ENCODE results near the gene RPN2.

RPN2 gene

DNA sequence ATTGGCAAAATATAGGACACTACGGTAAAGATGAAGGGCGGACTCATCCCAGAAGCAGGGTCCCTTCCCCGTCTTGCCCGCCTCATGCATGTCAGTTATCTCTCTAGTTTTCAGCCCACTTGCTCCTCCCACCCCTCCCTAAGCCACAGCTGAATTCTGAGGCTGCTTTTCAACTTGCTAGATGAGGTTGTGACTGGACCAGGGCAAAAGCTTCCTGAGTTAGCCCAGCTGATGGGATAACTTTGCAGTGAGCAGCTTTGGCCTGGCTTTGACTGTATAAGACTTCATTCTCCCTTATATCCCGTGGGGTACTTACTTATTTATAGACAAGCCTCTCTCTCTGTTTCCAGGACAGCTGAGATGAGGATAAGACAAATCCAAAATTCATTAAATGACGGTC, 59.3 kb downstream of the RPN2 start:
- Histone ChIP-seq H3K36me3 (ENCODE audit: insufficient read depth, low read length) (peaks cover 92% of the 10 kb centered on the region), H3K9me3 (ENCODE audit: low read depth, low read length) (no peaks in the 10 kb centered on the region), H3K27ac (no peak overlapping the region), H3K4me3 (no peak overlapping the region), H3K9ac (ENCODE audit: insufficient read length) (no peak overlapping the region)
- DNase-seq (ENCODE audit: low read depth, low spot score) = no peak
- TF ChIP-seq FOXP2 (optimal IDR thresholded peaks at IDR 0.05; ENCODE audit: control extremely low read depth, extremely low read length, insufficient read depth) (no peak), EZH2 (IDR thresholded peaks at IDR 0.05) (no peak), POLR2AphosphoS5 (IDR thresholded peaks at IDR 0.05; ENCODE audit: borderline replicate concordance, low read depth, low read length) (no peak)

GRCh38 chr20:37238935-37239451, 59.9 kb downstream of the RPN2 start:
- TF ChIP-seq EZH2 (IDR thresholded peaks at IDR 0.05) (no peak), FOXP2 (optimal IDR thresholded peaks at IDR 0.05; ENCODE audit: control extremely low read depth, extremely low read length, insufficient read depth) (no peak), POLR2AphosphoS5 (IDR thresholded peaks at IDR 0.05; ENCODE audit: borderline replicate concordance, low read depth, low read length) (no peak)
- H3K27ac ChIP-seq = no peak overlapping the region
- no peak for DNase-seq (ENCODE audit: low read depth, low spot score)
- no peaks in the 10 kb centered on the region for H3K9me3 ChIP-seq (ENCODE audit: low read depth, low read length)
- no peak overlapping the region for H3K9ac ChIP-seq (ENCODE audit: insufficient read length)
- peaks cover 87% of the 10 kb centered on the region for H3K36me3 ChIP-seq (ENCODE audit: insufficient read depth, low read length)
- no peak overlapping the region for H3K4me3 ChIP-seq

- Histone ChIP-seq H3K9me3 (ENCODE audit: low read depth, low read length) (no peaks in the 10 kb centered on the region), H3K36me3 (ENCODE audit: insufficient read depth, low read length) (peaks cover 73% of the 10 kb centered on the region), H3K9ac (ENCODE audit: insufficient read length) (no peak overlapping the region), H3K4me3 (no peak overlapping the region), H3K27ac (no peak overlapping the region)
- no peak for DNase-seq (ENCODE audit: low read depth, low spot score)
- TF ChIP-seq EZH2 (IDR thresholded peaks at IDR 0.05) (no peak), FOXP2 (optimal IDR thresholded peaks at IDR 0.05; ENCODE audit: control extremely low read depth, extremely low read length, insufficient read depth) (no peak), POLR2AphosphoS5 (IDR thresholded peaks at IDR 0.05; ENCODE audit: borderline replicate concordance, low read depth, low read length) (no peak)
Measured at GRCh38 chr20:37240337-37241067, 61.4 kb downstream of the RPN2 start.

DNA sequence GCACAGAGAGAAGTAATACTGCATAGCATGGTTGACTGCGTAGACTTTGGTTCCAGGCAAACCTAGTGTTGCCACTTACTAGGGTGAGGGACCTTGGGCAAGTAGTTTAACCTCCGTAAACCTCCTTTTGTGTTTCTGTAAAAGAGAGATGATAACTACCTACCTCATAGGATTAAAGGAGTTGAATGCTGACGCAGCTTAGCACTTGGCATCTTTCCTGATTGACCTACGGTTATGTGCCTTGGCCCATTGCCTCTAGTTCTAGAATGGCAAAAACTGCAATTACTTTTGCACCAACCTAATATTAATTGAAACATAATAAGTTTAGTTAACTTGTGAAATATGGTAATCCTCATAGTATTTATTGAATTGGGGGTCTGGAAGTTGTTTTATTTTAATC, 63.4 kb downstream of the RPN2 start:
- DNase-seq (ENCODE audit: low read depth, low spot score) = no peak
- Histone ChIP-seq H3K27ac (no peak overlapping the region), H3K36me3 (ENCODE audit: insufficient read depth, low read length) (peaks cover 54% of the 10 kb centered on the region)

DNA sequence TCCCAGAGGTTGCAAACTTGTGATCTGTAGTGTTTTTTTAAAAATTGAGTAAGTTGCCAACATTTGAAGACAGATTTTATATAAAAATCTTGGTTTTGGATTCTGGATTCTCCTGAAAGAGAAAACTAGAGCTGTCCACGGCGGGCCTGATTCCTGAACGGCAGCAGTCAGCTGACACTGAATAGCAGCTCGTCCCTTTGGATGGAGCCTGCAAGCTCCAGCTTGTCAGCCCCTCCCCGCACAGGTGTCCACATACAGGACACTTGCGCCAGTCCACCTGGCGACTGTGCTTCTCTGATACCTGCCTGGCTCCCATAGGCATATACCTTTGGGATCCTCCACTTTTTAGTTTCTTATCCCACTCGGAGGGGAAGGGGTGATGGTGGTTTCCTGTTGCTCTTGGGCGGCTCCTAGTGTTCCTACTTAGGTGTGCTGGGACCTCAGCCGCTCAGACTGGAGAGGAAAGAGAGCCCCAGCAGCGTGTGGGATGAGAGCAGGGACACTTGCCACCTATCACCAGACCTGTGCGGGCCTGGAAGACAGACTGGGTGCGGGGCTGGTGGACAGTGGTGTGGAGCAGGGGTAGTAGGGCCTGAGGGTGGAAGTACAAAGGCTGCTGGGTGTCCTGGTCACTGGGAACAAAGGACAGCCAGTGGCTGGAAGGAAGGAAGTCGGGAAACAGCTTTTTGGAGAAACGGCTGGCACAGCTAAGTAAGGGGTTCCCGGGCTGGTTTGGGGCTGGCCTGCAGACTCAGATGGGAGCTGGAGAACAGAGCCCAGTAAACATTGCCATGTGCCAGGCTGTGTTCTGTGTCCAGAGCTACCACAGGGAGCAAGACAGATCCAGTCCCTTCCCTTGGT, 64.2 kb downstream of the RPN2 start:
- no peak for DNase-seq (ENCODE audit: low read depth, low spot score)

More for the DNA sequence above, 63.4 kb downstream of the RPN2 start:
- H3K9ac ChIP-seq (ENCODE audit: insufficient read length) = no peak overlapping the region
- H3K4me3 ChIP-seq = no peak overlapping the region
- TF ChIP-seq EZH2 (IDR thresholded peaks at IDR 0.05) (no peak), POLR2AphosphoS5 (IDR thresholded peaks at IDR 0.05; ENCODE audit: borderline replicate concordance, low read depth, low read length) (no peak), FOXP2 (optimal IDR thresholded peaks at IDR 0.05; ENCODE audit: control extremely low read depth, extremely low read length, insufficient read depth) (no peak)
- H3K9me3 ChIP-seq (ENCODE audit: low read depth, low read length) = no peaks in the 10 kb centered on the region

DNA sequence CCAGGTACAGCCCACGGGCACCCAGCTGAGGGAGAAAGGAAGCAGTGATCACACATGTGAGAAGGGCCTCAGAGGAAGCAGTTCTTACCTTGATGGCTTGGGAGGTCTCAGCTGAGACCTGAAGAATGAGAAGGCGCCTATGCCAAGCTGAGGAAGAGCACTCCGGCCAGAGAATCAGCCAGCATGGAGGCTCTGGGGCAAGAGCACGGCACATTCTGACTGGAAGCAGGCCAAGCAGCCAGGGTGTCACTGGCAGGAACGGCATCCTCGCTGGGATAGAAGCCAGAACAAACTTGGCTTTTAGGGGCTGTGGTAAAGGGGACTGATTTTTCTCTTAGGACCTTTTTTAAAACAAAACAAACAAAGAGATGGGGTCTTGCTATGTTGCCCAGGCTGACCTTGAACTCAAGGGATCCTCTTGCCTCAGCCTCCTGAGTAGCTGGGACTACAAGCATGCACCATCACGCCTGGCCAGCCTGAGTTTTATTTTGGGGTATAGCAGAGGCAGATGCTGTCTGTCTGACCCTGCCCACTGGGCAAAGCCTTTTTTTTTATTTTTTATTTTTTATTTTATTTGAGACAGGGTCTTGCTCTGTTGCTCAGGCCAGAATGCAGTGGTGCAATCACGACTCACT, 64.9 kb downstream of the RPN2 start:
- no peak overlapping the region for H3K4me3 ChIP-seq
- no peak for TF ChIP-seq EZH2 (IDR thresholded peaks at IDR 0.05)
- DNase-seq (ENCODE audit: low read depth, low spot score) = no peak
- peaks cover 42% of the 10 kb centered on the region for H3K36me3 ChIP-seq (ENCODE audit: insufficient read depth, low read length)
- H3K9me3 ChIP-seq (ENCODE audit: low read depth, low read length) = no peaks in the 10 kb centered on the region
- H3K9ac ChIP-seq (ENCODE audit: insufficient read length) = no peak overlapping the region
- H3K27ac ChIP-seq = no peak overlapping the region

More for the DNA sequence above, 64.2 kb downstream of the RPN2 start:
- H3K27ac ChIP-seq = no peak overlapping the region
- H3K9ac ChIP-seq (ENCODE audit: insufficient read length) = no peak overlapping the region
- no peaks in the 10 kb centered on the region for H3K9me3 ChIP-seq (ENCODE audit: low read depth, low read length)
- no peak overlapping the region for H3K4me3 ChIP-seq
- TF ChIP-seq POLR2AphosphoS5 (IDR thresholded peaks at IDR 0.05; ENCODE audit: borderline replicate concordance, low read depth, low read length) = no peak
- no peak for TF ChIP-seq EZH2 (IDR thresholded peaks at IDR 0.05)
- TF ChIP-seq FOXP2 (optimal IDR thresholded peaks at IDR 0.05; ENCODE audit: control extremely low read depth, extremely low read length, insufficient read depth) = no peak
- H3K36me3 ChIP-seq (ENCODE audit: insufficient read depth, low read length) = peaks cover 49% of the 10 kb centered on the region

DNA sequence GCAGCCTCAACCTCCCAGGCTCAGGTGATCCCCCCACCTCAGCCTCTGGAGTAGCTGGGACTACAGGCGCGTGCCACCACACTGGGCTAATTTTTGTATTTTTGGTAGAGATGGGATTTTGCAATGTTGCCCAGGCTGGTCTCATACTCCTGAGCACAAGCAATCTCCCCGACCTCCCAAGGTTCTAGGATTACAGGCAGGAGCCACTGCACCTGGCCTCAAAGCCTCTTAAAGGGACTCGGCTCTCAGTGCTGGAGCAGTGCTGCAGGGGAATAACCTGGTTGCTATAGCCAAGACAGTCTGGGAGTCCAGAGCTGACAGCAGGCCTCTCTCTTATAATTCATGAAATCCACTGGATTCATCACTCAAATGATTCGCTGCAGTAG, 65.4 kb downstream of the RPN2 start:
- no peak for DNase-seq (ENCODE audit: low read depth, low spot score)
- Histone ChIP-seq H3K36me3 (ENCODE audit: insufficient read depth, low read length) (peaks cover 37% of the 10 kb centered on the region), H3K9me3 (ENCODE audit: low read depth, low read length) (no peaks in the 10 kb centered on the region), H3K4me3 (no peak overlapping the region), H3K9ac (ENCODE audit: insufficient read length) (no peak overlapping the region), H3K27ac (no peak overlapping the region)
- TF ChIP-seq POLR2AphosphoS5 (IDR thresholded peaks at IDR 0.05; ENCODE audit: borderline replicate concordance, low read depth, low read length) (no peak), FOXP2 (optimal IDR thresholded peaks at IDR 0.05; ENCODE audit: control extremely low read depth, extremely low read length, insufficient read depth) (no peak), EZH2 (IDR thresholded peaks at IDR 0.05) (no peak)

Measured in SK-N-MC (cell line).